GM23338 (cell line): ENCODE measurements around the gene DOCK4.

ENCODE experiments used
- CREB1 ChIP-seq: fragments of 250-450 bp; sonication (Bioruptor Pico); IDR thresholded peaks from 2 replicates; pipeline ENCODE4 v1.5.0; 2020; ENCODE audit warnings: low read depth, mild to moderate bottlenecking, moderate library complexity
- ETS1 ChIP-seq: IDR thresholded peaks from 2 replicates; pipeline ENCODE4 v1.6.1; 2016; ENCODE audit warnings: antibody characterized with exemption
- EZH2phosphoT487 ChIP-seq: fragments of 200-600 bp; sonication (generic); IDR thresholded peaks from one replicate; pipeline ENCODE4 v1.8.1; 2018; ENCODE audit warnings: antibody characterized with exemption; ENCODE audit not compliant: unreplicated experiment
- NANOG ChIP-seq: IDR thresholded peaks from 2 replicates; pipeline ENCODE4 v1.6.1; 2016; ENCODE audit warnings: antibody characterized with exemption, borderline replicate concordance
- POLR2AphosphoS5 ChIP-seq: IDR thresholded peaks from 2 replicates; pipeline ENCODE4 v1.6.1; 2016; ENCODE audit warnings: antibody characterized with exemption, low read depth
- ZNF114 ChIP-seq: fragments of 250-450 bp; sonication (Bioruptor Pico); IDR thresholded peaks from 2 replicates; pipeline ENCODE4 v1.5.0; 2020; ENCODE audit warnings: mild to moderate bottlenecking, moderate library complexity
- TF ChIP-seq, protein P1 (sequence below): IDR thresholded peaks from one replicate; pipeline ENCODE4 v1.6.1; 2018; ENCODE audit warnings: antibody characterized with exemption; ENCODE audit not compliant: unreplicated experiment
- TF ChIP-seq, protein P2 (sequence below), 2 experiments: fragments of 200-600 bp in 1 of 2; sonication (generic) in 1 of 2; conservative IDR thresholded peaks; 2 replicates each; pipeline versions ENCODE4 v1.5.1 to v1.6.1; 2016 to 2017; ENCODE audit warnings: antibody characterized with exemption in 2 of 2, low read depth in 2 of 2, mild to moderate bottlenecking in 2 of 2, moderate library complexity in 1 of 2

DNA sequence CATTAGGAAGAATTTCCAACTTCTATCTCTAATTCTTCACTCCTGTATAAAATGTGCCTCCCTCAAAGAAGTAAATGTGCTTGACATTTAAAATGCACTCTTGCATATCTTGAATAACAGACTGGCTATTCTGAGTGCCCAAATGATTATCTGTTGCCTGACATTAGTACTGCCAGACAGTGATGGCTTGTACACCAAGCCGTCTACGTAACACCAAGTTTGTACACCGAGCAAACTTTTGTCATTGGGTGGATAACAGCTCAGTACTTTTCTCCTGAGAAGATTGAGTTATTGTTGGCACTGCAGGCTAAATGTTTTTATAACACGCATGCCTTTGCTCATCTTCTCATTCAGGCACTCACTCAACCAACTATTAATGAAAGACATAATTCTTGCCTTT, 137.2 kb downstream of the DOCK4 start:
- no peak for TF ChIP-seq NANOG
- TF ChIP-seq, protein P1, sequence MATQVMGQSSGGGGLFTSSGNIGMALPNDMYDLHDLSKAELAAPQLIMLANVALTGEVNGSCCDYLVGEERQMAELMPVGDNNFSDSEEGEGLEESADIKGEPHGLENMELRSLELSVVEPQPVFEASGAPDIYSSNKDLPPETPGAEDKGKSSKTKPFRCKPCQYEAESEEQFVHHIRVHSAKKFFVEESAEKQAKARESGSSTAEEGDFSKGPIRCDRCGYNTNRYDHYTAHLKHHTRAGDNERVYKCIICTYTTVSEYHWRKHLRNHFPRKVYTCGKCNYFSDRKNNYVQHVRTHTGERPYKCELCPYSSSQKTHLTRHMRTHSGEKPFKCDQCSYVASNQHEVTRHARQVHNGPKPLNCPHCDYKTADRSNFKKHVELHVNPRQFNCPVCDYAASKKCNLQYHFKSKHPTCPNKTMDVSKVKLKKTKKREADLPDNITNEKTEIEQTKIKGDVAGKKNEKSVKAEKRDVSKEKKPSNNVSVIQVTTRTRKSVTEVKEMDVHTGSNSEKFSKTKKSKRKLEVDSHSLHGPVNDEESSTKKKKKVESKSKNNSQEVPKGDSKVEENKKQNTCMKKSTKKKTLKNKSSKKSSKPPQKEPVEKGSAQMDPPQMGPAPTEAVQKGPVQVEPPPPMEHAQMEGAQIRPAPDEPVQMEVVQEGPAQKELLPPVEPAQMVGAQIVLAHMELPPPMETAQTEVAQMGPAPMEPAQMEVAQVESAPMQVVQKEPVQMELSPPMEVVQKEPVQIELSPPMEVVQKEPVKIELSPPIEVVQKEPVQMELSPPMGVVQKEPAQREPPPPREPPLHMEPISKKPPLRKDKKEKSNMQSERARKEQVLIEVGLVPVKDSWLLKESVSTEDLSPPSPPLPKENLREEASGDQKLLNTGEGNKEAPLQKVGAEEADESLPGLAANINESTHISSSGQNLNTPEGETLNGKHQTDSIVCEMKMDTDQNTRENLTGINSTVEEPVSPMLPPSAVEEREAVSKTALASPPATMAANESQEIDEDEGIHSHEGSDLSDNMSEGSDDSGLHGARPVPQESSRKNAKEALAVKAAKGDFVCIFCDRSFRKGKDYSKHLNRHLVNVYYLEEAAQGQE: no peak
- TF ChIP-seq, protein P2, sequence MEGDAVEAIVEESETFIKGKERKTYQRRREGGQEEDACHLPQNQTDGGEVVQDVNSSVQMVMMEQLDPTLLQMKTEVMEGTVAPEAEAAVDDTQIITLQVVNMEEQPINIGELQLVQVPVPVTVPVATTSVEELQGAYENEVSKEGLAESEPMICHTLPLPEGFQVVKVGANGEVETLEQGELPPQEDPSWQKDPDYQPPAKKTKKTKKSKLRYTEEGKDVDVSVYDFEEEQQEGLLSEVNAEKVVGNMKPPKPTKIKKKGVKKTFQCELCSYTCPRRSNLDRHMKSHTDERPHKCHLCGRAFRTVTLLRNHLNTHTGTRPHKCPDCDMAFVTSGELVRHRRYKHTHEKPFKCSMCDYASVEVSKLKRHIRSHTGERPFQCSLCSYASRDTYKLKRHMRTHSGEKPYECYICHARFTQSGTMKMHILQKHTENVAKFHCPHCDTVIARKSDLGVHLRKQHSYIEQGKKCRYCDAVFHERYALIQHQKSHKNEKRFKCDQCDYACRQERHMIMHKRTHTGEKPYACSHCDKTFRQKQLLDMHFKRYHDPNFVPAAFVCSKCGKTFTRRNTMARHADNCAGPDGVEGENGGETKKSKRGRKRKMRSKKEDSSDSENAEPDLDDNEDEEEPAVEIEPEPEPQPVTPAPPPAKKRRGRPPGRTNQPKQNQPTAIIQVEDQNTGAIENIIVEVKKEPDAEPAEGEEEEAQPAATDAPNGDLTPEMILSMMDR (conservative IDR thresholded peaks at IDR 0.05; ENCODE audit: low read depth in 2 of 2): no peak
- no peak for TF ChIP-seq ETS1
- no peak for TF ChIP-seq ZNF114 (CRISPR knock-in tag)
- TF ChIP-seq POLR2AphosphoS5: no peak
- no peak for TF ChIP-seq EZH2phosphoT487
- TF ChIP-seq CREB1 (CRISPR knock-in tag): no peak
